Renal pelvis (tissue), 4 donors: Measurements from ENCODE around the gene NHERF2. TPM values are rescaled to one million over a fixed set of nuclear protein-coding genes. Genes with fewer than 3 reads are reported as not detected.
A peak's percentile ranks its signal among the peaks of the same experiment; 100 is the strongest.

ENCODE experiments used
- DNase-seq: peaks from one replicate; pipeline ENCODE4 v3.0.0-alpha.2; 2013
- polyA plus RNA-seq, 3 donors: library from polyadenylated mRNA; unstranded; fragments of 120-200 nt; gene quantifications; one replicate each; pipeline ENCODE4 v1.2.1, GENCODE V29; 2013; ENCODE audit not compliant: insufficient read length in 3 of 3

The NHERF2 gene
- polyA plus RNA-seq, 3 donors = 116 to 169 (median 155) TPM

GRCh38 chr16:2076072-2076865, 49.6 kb downstream of the NHERF2 start:
- no peak for DNase-seq

- DNase-seq = no peak
Measured at GRCh38 chr16:2077016-2077415, 50.3 kb downstream of the NHERF2 start.

- no peak for DNase-seq
Measured at GRCh38 chr16:2077696-2078095, 51.0 kb downstream of the NHERF2 start.

GRCh38 chr16:2078096-2078495, 51.4 kb downstream of the NHERF2 start:
- DNase-seq = no peak

GRCh38 chr16:2078691-2079090, 52.0 kb downstream of the NHERF2 start:
- DNase-seq = no peak

GRCh38 chr16:2079311-2079800, 52.7 kb downstream of the NHERF2 start:
- DNase-seq = no peak

- no peak for DNase-seq
Measured at GRCh38 chr16:2079991-2080390, 53.3 kb downstream of the NHERF2 start.

- DNase-seq = no peak
Measured at GRCh38 chr16:2081201-2082084, 54.7 kb downstream of the NHERF2 start.

GRCh38 chr16:2082171-2082982, 55.7 kb downstream of the NHERF2 start:
- DNase-seq = peak; percentile 77

- DNase-seq = peak; percentile 80
Measured at GRCh38 chr16:2082983-2083364, 56.3 kb downstream of the NHERF2 start.

GRCh38 chr16:2083409-2083808, 56.7 kb downstream of the NHERF2 start:
- no peak for DNase-seq

GRCh38 chr16:2083876-2084780, 57.4 kb downstream of the NHERF2 start:
- no peak for DNase-seq

- DNase-seq = no peak
Measured at GRCh38 chr16:2084895-2085625, 58.4 kb downstream of the NHERF2 start.

- no peak for DNase-seq
Measured at GRCh38 chr16:2085669-2086068, 59.0 kb downstream of the NHERF2 start.

GRCh38 chr16:2086106-2086742, 59.5 kb downstream of the NHERF2 start:
- DNase-seq = no peak

- DNase-seq = no peak
Measured at GRCh38 chr16:2086812-2087747, 60.4 kb downstream of the NHERF2 start.

- DNase-seq = no peak
Measured at GRCh38 chr16:2087748-2088631, 61.3 kb downstream of the NHERF2 start.
